Measurements from ENCODE around the gene ZNF474. TPM values are rescaled to one million over a fixed set of nuclear protein-coding genes. Genes with fewer than 3 reads are reported as not detected.

ZNF474 gene
- total and polyA plus RNA-seq, 4 donors: 0.94 to 8.9 (median 5.2) TPM

DNA sequence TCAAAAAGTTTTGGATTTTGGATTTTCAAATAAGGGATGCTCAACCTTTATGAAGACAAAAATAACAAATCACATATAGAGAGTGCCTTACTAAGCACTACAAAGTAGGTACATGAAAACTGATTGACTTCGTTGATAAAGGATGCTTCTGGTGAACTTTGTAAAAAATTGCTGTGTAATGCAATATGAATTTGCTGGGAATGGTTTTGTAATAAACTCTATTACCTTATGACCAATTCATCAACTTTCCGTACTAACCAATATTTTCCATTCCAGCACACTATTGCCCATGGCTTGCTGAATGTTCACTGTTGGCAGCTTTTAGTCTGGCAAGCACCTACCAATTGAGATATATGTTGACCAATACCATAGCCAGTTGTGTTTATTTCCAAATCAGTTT lies 23.4 kb upstream of the ZNF474 start:
- DNase-seq: no peak
- Histone ChIP-seq H3K9ac (ENCODE audit: insufficient read depth in 1 of 2, low read length in 2 of 2) (no peak overlapping the region), H3K27me3 (ENCODE audit: control insufficient read depth in 3 of 3, insufficient read depth in 3 of 3, low read length in 2 of 3) (no peaks in the 10 kb centered on the region), H3K9me3 (ENCODE audit: control insufficient read depth in 4 of 4, insufficient read depth in 3 of 4, low read length in 3 of 4) (no peaks in the 10 kb centered on the region), H3K27ac (ENCODE audit: low read depth in 1 of 2, low read length in 1 of 2) (no peak overlapping the region), H3K4me1 (ENCODE audit: control insufficient read depth in 5 of 5, insufficient read depth in 5 of 5, low read length in 5 of 5) (no peaks in the 10 kb centered on the region), H3K4me3 (no peak overlapping the region), H3K36me3 (ENCODE audit: control insufficient read depth in 4 of 4, insufficient read depth in 4 of 4, low read length in 4 of 4) (no peaks in the 10 kb centered on the region)
- no peak for TF ChIP-seq CTCF (IDR thresholded peaks at IDR 0.05; ENCODE audit: control extremely low read depth, extremely low read depth)
- 90% methylated on average over 2 of the region's 2 CpGs for WGBS, 2 donors
- no peak for ATAC-seq (ENCODE audit: insufficient read depth, low FRiP score)

- Histone ChIP-seq H3K4me1 (ENCODE audit: control insufficient read depth in 5 of 5, insufficient read depth in 5 of 5, low read length in 5 of 5) (no peaks in the 10 kb centered on the region), H3K9ac (ENCODE audit: insufficient read depth in 1 of 2, low read length in 2 of 2) (no peak overlapping the region), H3K27ac (ENCODE audit: low read depth in 1 of 2, low read length in 1 of 2) (no peak overlapping the region), H3K27me3 (ENCODE audit: control insufficient read depth in 3 of 3, insufficient read depth in 3 of 3, low read length in 2 of 3) (no peaks in the 10 kb centered on the region), H3K9me3 (ENCODE audit: control insufficient read depth in 4 of 4, insufficient read depth in 3 of 4, low read length in 3 of 4) (no peaks in the 10 kb centered on the region), H3K4me3 (no peak overlapping the region), H3K36me3 (ENCODE audit: control insufficient read depth in 4 of 4, insufficient read depth in 4 of 4, low read length in 4 of 4) (no peaks in the 10 kb centered on the region)
- TF ChIP-seq CTCF (IDR thresholded peaks at IDR 0.05; ENCODE audit: control extremely low read depth, extremely low read depth): no peak
- no peak for ATAC-seq (ENCODE audit: insufficient read depth, low FRiP score)
- DNase-seq: no peak
- WGBS, 2 donors: 92 to 95% methylated on average over 4 of the region's 4 CpGs
These were observed 22.3 kb upstream of the ZNF474 start for GRCh38 chr5:122107016-122107415.

DNA sequence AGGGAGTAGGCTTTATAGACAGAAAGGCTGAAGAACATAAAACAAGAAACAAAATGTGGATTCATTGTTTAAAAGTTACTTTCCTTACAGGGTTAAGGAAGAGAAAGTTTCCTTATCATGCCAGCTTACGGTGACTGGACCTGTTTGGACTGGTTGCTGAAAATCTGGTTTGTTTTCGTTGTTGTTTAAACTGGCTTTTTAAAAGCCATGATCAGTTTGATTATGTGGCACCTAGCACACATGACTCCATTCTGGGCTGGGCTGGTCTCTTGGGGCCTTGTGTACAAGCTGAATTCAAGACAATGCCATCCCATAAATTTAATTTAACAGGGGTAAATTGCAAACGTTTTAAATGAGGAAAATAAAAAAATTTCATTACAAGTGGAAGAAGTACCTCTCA lies 18.4 kb upstream of the ZNF474 start:
- Histone ChIP-seq H3K27me3 (ENCODE audit: control insufficient read depth in 3 of 3, insufficient read depth in 3 of 3, low read length in 2 of 3) (no peaks in the 10 kb centered on the region), H3K9ac (ENCODE audit: insufficient read depth in 1 of 2, low read length in 2 of 2) (no peak overlapping the region), H3K9me3 (ENCODE audit: control insufficient read depth in 4 of 4, insufficient read depth in 3 of 4, low read length in 3 of 4) (no peaks in the 10 kb centered on the region), H3K4me3 (no peak overlapping the region), H3K4me1 (ENCODE audit: control insufficient read depth in 5 of 5, insufficient read depth in 5 of 5, low read length in 5 of 5) (peaks cover 0 to 5% (median 0%) of the 10 kb centered on the region in 5 donors), H3K27ac (ENCODE audit: low read depth in 1 of 2, low read length in 1 of 2) (no peak overlapping the region), H3K36me3 (ENCODE audit: control insufficient read depth in 4 of 4, insufficient read depth in 4 of 4, low read length in 4 of 4) (no peaks in the 10 kb centered on the region)
- 67 to 68% methylated on average over 3 of the region's 3 CpGs for WGBS, 2 donors
- DNase-seq (no peak), ATAC-seq (ENCODE audit: insufficient read depth, low FRiP score) (no peak)
- TF ChIP-seq CTCF (IDR thresholded peaks at IDR 0.05; ENCODE audit: control extremely low read depth, extremely low read depth): no peak

DNA sequence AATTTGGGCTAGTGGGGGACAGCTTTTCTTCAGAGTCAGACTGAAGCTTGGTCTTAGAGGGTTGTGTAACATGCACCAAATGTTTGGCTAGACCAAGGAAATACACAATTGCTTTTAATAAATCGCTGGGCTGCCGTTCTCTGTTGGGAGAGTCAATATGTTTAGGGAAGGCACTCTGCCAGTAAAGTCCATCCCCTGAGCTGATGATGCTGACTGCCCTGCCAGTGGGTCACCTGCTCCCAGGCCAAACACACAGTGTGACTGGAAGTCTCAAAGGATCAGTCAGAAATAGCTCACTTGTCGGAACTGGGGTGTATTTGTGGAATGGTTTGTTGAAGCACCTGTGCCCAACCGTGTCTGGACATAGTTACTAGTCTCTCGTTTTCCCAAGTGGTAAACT lies 17.9 kb upstream of the ZNF474 start:
- H3K9ac ChIP-seq (ENCODE audit: insufficient read depth in 1 of 2, low read length in 2 of 2): no peak overlapping the region
- 85 to 91% methylated on average over 5 of the region's 5 CpGs for WGBS, 2 donors
- DNase-seq: no peak

More for the DNA sequence above, 17.9 kb upstream of the ZNF474 start:
- ATAC-seq (ENCODE audit: insufficient read depth, low FRiP score): no peak
- no peaks in the 10 kb centered on the region for H3K9me3 ChIP-seq (ENCODE audit: control insufficient read depth in 4 of 4, insufficient read depth in 3 of 4, low read length in 3 of 4)
- no peak overlapping the region for H3K27ac ChIP-seq (ENCODE audit: low read depth in 1 of 2, low read length in 1 of 2)
- no peak overlapping the region for H3K4me3 ChIP-seq
- H3K36me3 ChIP-seq (ENCODE audit: control insufficient read depth in 4 of 4, insufficient read depth in 4 of 4, low read length in 4 of 4): no peaks in the 10 kb centered on the region
- H3K4me1 ChIP-seq (ENCODE audit: control insufficient read depth in 5 of 5, insufficient read depth in 5 of 5, low read length in 5 of 5): peaks cover 0 to 5% (median 0%) of the 10 kb centered on the region in 5 donors
- no peaks in the 10 kb centered on the region for H3K27me3 ChIP-seq (ENCODE audit: control insufficient read depth in 3 of 3, insufficient read depth in 3 of 3, low read length in 2 of 3)
- TF ChIP-seq CTCF (IDR thresholded peaks at IDR 0.05; ENCODE audit: control extremely low read depth, extremely low read depth): no peak
